Fibroblast of lung (primary cell): ENCODE measurements around the gene SHISA9. TPM values are rescaled to one million over a fixed set of nuclear protein-coding genes. Genes with fewer than 3 reads are reported as not detected.
"Not testable (repeated sequence)": the region's sequence is repeated elsewhere in the genome, so short reads cannot be mapped to it uniquely, and the experiment has no call there.

ENCODE experiments used
- DNase-seq, 2 donors: peaks; one replicate each; pipeline versions ENCODE4 v3.0.0 to v3.0.0-alpha.2; 2010; ENCODE audit warnings: low read depth in 2 of 2
- H2AFZ ChIP-seq: 2 replicates; pipeline ENCODE4 v1.5.1; 2012; ENCODE audit warnings: low read length, control low read depth, inconsistent platforms
- H3K27ac ChIP-seq: 2 replicates; pipeline ENCODE4 v1.5.1; 2011; ENCODE audit warnings: low read length, control low read depth; ENCODE audit not compliant: insufficient read depth
- H3K27me3 ChIP-seq: 2 replicates; pipeline ENCODE4 v1.5.1; 2011; ENCODE audit warnings: mild to moderate bottlenecking, low read length; ENCODE audit not compliant: control insufficient read depth, insufficient read depth
- H3K36me3 ChIP-seq: 2 replicates; pipeline ENCODE4 v1.5.1; 2011; ENCODE audit warnings: low read length; ENCODE audit not compliant: control insufficient read depth, insufficient read depth
- H3K4me1 ChIP-seq: 2 replicates; pipeline ENCODE4 v1.5.1; 2011; ENCODE audit warnings: low read length; ENCODE audit not compliant: control insufficient read depth, insufficient read depth; ENCODE audit errors: extremely low read depth
- H3K4me2 ChIP-seq: 2 replicates; pipeline ENCODE4 v1.5.1; 2011; ENCODE audit warnings: low read length, control low read depth; ENCODE audit not compliant: insufficient read depth; ENCODE audit errors: extremely low read depth
- H3K4me3 ChIP-seq, 4 experiments: fragments of 200-600 bp in 1 of 4; sonication (generic) in 1 of 4; replicated peaks in 1 of 4; 2 replicates each; pipeline ENCODE4 v1.5.1; 2011 to 2016; ENCODE audit warnings: low read length in 4 of 4, low read depth in 3 of 4, mild to moderate bottlenecking in 3 of 4, control low read depth in 2 of 4, inconsistent platforms in 1 of 4, mixed read lengths in 1 of 4; ENCODE audit not compliant: insufficient read depth in 1 of 4; ENCODE audit errors: control extremely low read depth in 1 of 4
- H3K79me2 ChIP-seq: 2 replicates; pipeline ENCODE4 v1.5.1; 2012; ENCODE audit warnings: mild to moderate bottlenecking, low read length, inconsistent platforms; ENCODE audit not compliant: control insufficient read depth, insufficient read depth
- H3K9ac ChIP-seq: 2 replicates; pipeline ENCODE4 v1.5.1; 2011; ENCODE audit warnings: mild to moderate bottlenecking, low read length, control low read depth; ENCODE audit not compliant: insufficient read depth
- H3K9me3 ChIP-seq: 2 replicates; pipeline ENCODE4 v1.5.1; 2012; ENCODE audit warnings: low read depth, low read length; ENCODE audit not compliant: control insufficient read depth, insufficient read depth
- H4K20me1 ChIP-seq: 2 replicates; pipeline ENCODE4 v1.5.1; 2011; ENCODE audit warnings: low read length; ENCODE audit not compliant: control insufficient read depth, insufficient read depth; ENCODE audit errors: extremely low read depth
- CTCF ChIP-seq, 2 donors: IDR thresholded peaks in 1 of 2; conservative IDR thresholded peaks in 1 of 2; 1 replicate in 1 of 2; 2 replicates in 1 of 2; pipeline ENCODE4 v1.5.1; 2011 to 2012; ENCODE audit warnings: low read length in 2 of 2, control low read depth in 1 of 2, inconsistent platforms in 1 of 2, low read depth in 1 of 2, mild to moderate bottlenecking in 1 of 2
- EZH2 ChIP-seq: IDR thresholded peaks from 2 replicates; pipeline ENCODE4 v1.5.1; 2012; ENCODE audit warnings: low read length, control low read depth, mild to moderate bottlenecking; ENCODE audit errors: missing control alignments
- polyA plus RNA-seq, 2 donors: library from polyadenylated mRNA; depleted of rRNA in 1 of 2; stranded (reverse) in 1 of 2; unstranded in 1 of 2; fragments of >200 nt; gene quantifications; 2 replicates each; pipeline ENCODE4 v1.2.1, GENCODE V29; 2011 to 2012; ENCODE audit warnings: missing spikeins in 1 of 2
- total RNA-seq: library from RNA; depleted of rRNA; stranded (reverse); fragments of >200 nt; gene quantifications from 2 replicates; pipeline ENCODE4 v1.2.1, GENCODE V29; 2014

SHISA9 gene
- total and polyA plus RNA-seq, 2 donors (not counting 1 experiment from before 2014, with no cell fraction given) = not detected

- Histone ChIP-seq H3K4me2 (no peak overlapping the region), H3K4me1 (no peaks in the 10 kb centered on the region), H3K4me3 (no peak overlapping the region), H3K9me3 (no peaks in the 10 kb centered on the region), H3K27me3 (no peaks in the 10 kb centered on the region), H2AFZ (no peak overlapping the region), H3K27ac (no peak overlapping the region), H4K20me1 (no peaks in the 10 kb centered on the region), H3K36me3 (no peaks in the 10 kb centered on the region), H3K9ac (no peak overlapping the region), H3K79me2 (no peaks in the 10 kb centered on the region)
- no peak for DNase-seq
- TF ChIP-seq CTCF (conservative IDR thresholded peaks at IDR 0.05 in 1 of 2, IDR thresholded peaks at IDR 0.05 in 1 of 2; ENCODE audit: low read depth in 1 of 2, low read length in 2 of 2) (no peak), EZH2 (no peak)
These were observed 19.3 kb downstream of the SHISA9 start for GRCh38 chr16:12920739-12921138.

- not testable (repeated sequence) for H2AFZ ChIP-seq, H3K4me2 ChIP-seq, H4K20me1 ChIP-seq, H3K27ac ChIP-seq, H3K27me3 ChIP-seq, H3K79me2 ChIP-seq, DNase-seq, H3K36me3 ChIP-seq, H3K9me3 ChIP-seq, H3K4me3 ChIP-seq, H3K4me1 ChIP-seq, H3K9ac ChIP-seq
These were observed 22.2 kb downstream of the SHISA9 start for GRCh38 chr16:12923640-12924039.

GRCh38 chr16:12925026-12925800 lies 23.8 kb downstream of the SHISA9 start:
- no peak for DNase-seq

More at GRCh38 chr16:12925026-12925800, 23.8 kb downstream of the SHISA9 start:
- Histone ChIP-seq H3K9ac (no peak overlapping the region), H3K36me3 (no peaks in the 10 kb centered on the region), H3K4me3 (no peak overlapping the region), H3K9me3 (no peaks in the 10 kb centered on the region), H3K27ac (no peak overlapping the region), H3K27me3 (no peaks in the 10 kb centered on the region), H4K20me1 (no peaks in the 10 kb centered on the region), H2AFZ (no peak overlapping the region), H3K4me1 (no peaks in the 10 kb centered on the region), H3K4me2 (no peak overlapping the region), H3K79me2 (no peaks in the 10 kb centered on the region)
- TF ChIP-seq CTCF (conservative IDR thresholded peaks at IDR 0.05 in 1 of 2, IDR thresholded peaks at IDR 0.05 in 1 of 2; ENCODE audit: low read depth in 1 of 2, low read length in 2 of 2) (no peak), EZH2 (no peak)
